ENCODE data around the gene SPINK9.

SPINK9 gene

DNA sequence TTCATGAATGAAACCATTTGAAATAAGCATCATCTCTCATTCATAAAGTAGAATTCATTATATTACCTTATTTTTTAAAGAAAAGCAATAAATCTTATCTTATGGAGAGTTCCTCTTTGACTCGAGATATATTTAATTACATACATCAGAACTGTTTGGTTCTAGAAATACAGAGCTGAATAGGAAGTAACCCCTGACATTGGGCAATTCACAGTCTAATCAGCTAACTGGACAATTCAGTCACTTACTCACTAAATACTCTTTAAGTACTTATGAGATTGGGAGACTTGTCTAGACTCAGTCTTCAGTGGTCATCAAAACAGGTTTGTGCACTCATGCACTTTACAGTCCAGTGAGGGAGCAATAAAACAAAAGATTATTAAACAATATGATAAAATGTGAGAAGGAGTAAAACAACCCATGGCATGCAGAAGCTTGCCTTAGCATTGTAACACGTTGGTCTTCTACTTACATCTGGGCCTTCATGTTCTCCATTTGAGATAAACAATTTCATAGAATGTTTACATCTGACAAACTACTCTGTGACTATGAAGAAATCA, 36.9 kb downstream of the SPINK9 start:
- H3K27me3 ChIP-seq (ENCODE audit: control insufficient read depth, low read length) = no peaks in the 10 kb centered on the region
- H3K4me1 ChIP-seq (ENCODE audit: control insufficient read depth, low read length) = no peaks in the 10 kb centered on the region
- peaks cover 5% of the 10 kb centered on the region; the same call in 1 of the 2 replicates for H3K9me3 ChIP-seq (ENCODE audit: control insufficient read depth, insufficient read depth, low read length)
- TF ChIP-seq, protein P1, sequence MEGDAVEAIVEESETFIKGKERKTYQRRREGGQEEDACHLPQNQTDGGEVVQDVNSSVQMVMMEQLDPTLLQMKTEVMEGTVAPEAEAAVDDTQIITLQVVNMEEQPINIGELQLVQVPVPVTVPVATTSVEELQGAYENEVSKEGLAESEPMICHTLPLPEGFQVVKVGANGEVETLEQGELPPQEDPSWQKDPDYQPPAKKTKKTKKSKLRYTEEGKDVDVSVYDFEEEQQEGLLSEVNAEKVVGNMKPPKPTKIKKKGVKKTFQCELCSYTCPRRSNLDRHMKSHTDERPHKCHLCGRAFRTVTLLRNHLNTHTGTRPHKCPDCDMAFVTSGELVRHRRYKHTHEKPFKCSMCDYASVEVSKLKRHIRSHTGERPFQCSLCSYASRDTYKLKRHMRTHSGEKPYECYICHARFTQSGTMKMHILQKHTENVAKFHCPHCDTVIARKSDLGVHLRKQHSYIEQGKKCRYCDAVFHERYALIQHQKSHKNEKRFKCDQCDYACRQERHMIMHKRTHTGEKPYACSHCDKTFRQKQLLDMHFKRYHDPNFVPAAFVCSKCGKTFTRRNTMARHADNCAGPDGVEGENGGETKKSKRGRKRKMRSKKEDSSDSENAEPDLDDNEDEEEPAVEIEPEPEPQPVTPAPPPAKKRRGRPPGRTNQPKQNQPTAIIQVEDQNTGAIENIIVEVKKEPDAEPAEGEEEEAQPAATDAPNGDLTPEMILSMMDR (IDR thresholded peaks at IDR 0.05; ENCODE audit: low read depth, low read length, poor library complexity, severe bottlenecking) = no peak
- no peak for TF ChIP-seq EZH2phosphoT487 (IDR thresholded peaks at IDR 0.05; ENCODE audit: borderline replicate concordance, low read length)
- H3K9me2 ChIP-seq (replicated peaks; ENCODE audit: control insufficient read depth, low read length) = no peaks in the 10 kb centered on the region
- H4K20me1 ChIP-seq (ENCODE audit: control insufficient read depth, insufficient read depth, low read depth, low read length) = no peaks in the 10 kb centered on the region
- H3K4me2 ChIP-seq (ENCODE audit: low read length) = no peak overlapping the region
- H3K79me2 ChIP-seq (ENCODE audit: control insufficient read depth, low read length) = no peaks in the 10 kb centered on the region
- H3F3A ChIP-seq (ENCODE audit: control insufficient read depth, insufficient read depth) = no peaks in the 10 kb centered on the region
- H3K27ac ChIP-seq (ENCODE audit: low read depth, low read length) = no peak overlapping the region
- H3K4me3 ChIP-seq (ENCODE audit: low read length) = no peak overlapping the region
- no peaks in the 10 kb centered on the region for H3K36me3 ChIP-seq (ENCODE audit: control insufficient read depth, low read length)

DNA sequence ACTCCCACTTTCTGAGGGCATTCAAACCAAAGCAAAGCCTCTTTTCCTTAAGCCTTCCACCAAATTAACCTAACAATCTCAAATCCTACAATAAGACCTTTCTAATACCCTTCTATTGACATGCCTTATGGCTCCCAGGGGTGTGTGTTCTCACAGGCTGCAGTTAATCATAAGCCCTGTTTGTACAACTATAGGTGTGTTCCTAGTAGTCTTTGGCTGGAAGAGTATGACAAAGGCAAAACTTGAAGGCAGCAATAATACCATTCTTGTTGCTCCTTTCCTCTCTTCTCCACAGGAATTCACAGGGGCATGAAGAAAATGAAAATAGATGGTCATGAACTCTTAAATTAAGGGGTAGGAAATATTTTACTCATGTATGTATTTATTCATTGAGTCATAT, 37.5 kb downstream of the SPINK9 start:
- Histone ChIP-seq H3K4me3 (ENCODE audit: low read length) (no peak overlapping the region), H3K9me3 (ENCODE audit: control insufficient read depth, insufficient read depth, low read length) (peaks cover 4% of the 10 kb centered on the region; the same call in 1 of the 2 replicates), H3K4me2 (ENCODE audit: low read length) (no peak overlapping the region), H3K27me3 (ENCODE audit: control insufficient read depth, low read length) (no peaks in the 10 kb centered on the region), H3K79me2 (ENCODE audit: control insufficient read depth, low read length) (no peaks in the 10 kb centered on the region), H4K20me1 (ENCODE audit: control insufficient read depth, insufficient read depth, low read depth, low read length) (no peaks in the 10 kb centered on the region), H3K36me3 (ENCODE audit: control insufficient read depth, low read length) (no peaks in the 10 kb centered on the region; the same call in 1 of the 2 replicates), H3K27ac (ENCODE audit: low read depth, low read length) (no peak overlapping the region), H3K9me2 (replicated peaks; ENCODE audit: control insufficient read depth, low read length) (no peaks in the 10 kb centered on the region), H3F3A (ENCODE audit: control insufficient read depth, insufficient read depth) (no peaks in the 10 kb centered on the region), H3K4me1 (ENCODE audit: control insufficient read depth, low read length) (no peaks in the 10 kb centered on the region)
- TF ChIP-seq, protein P1 (IDR thresholded peaks at IDR 0.05; ENCODE audit: low read depth, low read length, poor library complexity, severe bottlenecking) = no peak
- no peak for TF ChIP-seq EZH2phosphoT487 (IDR thresholded peaks at IDR 0.05; ENCODE audit: borderline replicate concordance, low read length)

DNA sequence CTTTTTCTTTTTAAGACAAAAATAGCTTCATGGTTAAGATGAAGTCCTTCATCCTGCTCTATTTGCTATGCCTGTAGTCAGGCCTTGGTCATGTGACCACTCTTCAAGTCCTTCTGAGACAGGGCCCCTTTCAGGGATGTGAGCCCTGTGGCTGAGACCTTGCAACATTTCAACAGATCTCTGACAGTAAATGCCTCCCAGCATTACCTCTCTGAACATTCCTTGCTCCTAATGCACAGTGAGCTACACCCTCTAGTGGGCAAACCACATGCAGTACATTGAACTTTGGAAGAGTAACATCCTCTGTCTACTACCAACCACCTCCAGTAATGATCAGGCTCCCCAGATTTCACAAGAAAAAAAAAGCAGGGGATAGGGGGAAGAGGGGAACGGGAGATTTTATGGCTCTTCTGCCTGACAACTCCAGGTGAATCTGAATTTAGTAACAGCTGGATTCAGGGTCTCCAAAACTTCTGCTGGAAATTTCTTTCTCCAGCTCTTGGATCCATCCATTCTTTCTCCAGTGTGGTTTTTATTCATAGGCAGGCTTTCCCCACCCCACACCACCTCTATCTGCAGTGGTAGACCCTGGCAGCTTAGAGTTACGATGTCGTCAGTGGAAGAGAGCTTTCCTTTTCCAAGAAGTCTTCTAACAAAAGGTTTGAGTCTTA, 39.5 kb downstream of the SPINK9 start:
- Histone ChIP-seq H3K9me2 (replicated peaks; ENCODE audit: control insufficient read depth, low read length) (no peaks in the 10 kb centered on the region), H3K27ac (ENCODE audit: low read depth, low read length) (no peak overlapping the region), H3K4me3 (ENCODE audit: low read length) (no peak overlapping the region), H3K4me2 (ENCODE audit: low read length) (no peak overlapping the region), H3F3A (ENCODE audit: control insufficient read depth, insufficient read depth) (no peaks in the 10 kb centered on the region), H4K20me1 (ENCODE audit: control insufficient read depth, insufficient read depth, low read depth, low read length) (no peaks in the 10 kb centered on the region), H3K27me3 (ENCODE audit: control insufficient read depth, low read length) (no peaks in the 10 kb centered on the region), H3K4me1 (ENCODE audit: control insufficient read depth, low read length) (peaks cover 2% of the 10 kb centered on the region; the same call in 1 of the 2 replicates), H3K36me3 (ENCODE audit: control insufficient read depth, low read length) (no peaks in the 10 kb centered on the region; the same call in 1 of the 2 replicates), H3K79me2 (ENCODE audit: control insufficient read depth, low read length) (no peaks in the 10 kb centered on the region), H3K9me3 (ENCODE audit: control insufficient read depth, insufficient read depth, low read length) (peaks cover 10% of the 10 kb centered on the region; the same call in 1 of the 2 replicates)
- TF ChIP-seq, protein P1 (IDR thresholded peaks at IDR 0.05; ENCODE audit: low read depth, low read length, poor library complexity, severe bottlenecking) = peak; percentile 83
- no peak for TF ChIP-seq EZH2phosphoT487 (IDR thresholded peaks at IDR 0.05; ENCODE audit: borderline replicate concordance, low read length)
